ENCODE results near the gene CEPT1. TPM values are rescaled to one million over a fixed set of nuclear protein-coding genes. Genes with fewer than 3 reads are reported as not detected.

The CEPT1 gene
- total RNA-seq, 1 experiment from 2014 or later, result 33.0 TPM

GRCh38 chr1:111179968-111180533 is 40.0 kb downstream of the CEPT1 start:
- H3K18ac ChIP-seq (ENCODE audit: insufficient read length, low read depth, low read length), result no peak overlapping the region
- no peak overlapping the region for H2BK20ac ChIP-seq (ENCODE audit: low read depth, low read length, poor library complexity, severe bottlenecking)
- H3K14ac ChIP-seq (ENCODE audit: insufficient read depth, low read length), result no peak overlapping the region
- no peak overlapping the region for H2BK120ac ChIP-seq (ENCODE audit: low read depth, low read length, poor library complexity, severe bottlenecking)
- H3K23ac ChIP-seq (ENCODE audit: insufficient read length, low read depth, low read length), result no peak overlapping the region
- H3K4me2 ChIP-seq (ENCODE audit: insufficient read depth, insufficient read length, low read length), result no peak overlapping the region
- H4K20me1 ChIP-seq (ENCODE audit: control insufficient read depth, insufficient read depth, insufficient read length), result no peaks in the 10 kb centered on the region
- no peaks in the 10 kb centered on the region for H3K9me3 ChIP-seq (ENCODE audit: control insufficient read depth, low read depth, low read length)
- H3K79me2 ChIP-seq (ENCODE audit: insufficient read depth, low read length), result no peaks in the 10 kb centered on the region
- no peak overlapping the region for H2BK15ac ChIP-seq (ENCODE audit: low read depth, low read length)
- no peaks in the 10 kb centered on the region for H3K79me1 ChIP-seq (ENCODE audit: insufficient read depth, low read depth, low read length, poor library complexity, severe bottlenecking)
- no peaks in the 10 kb centered on the region for H3K4me1 ChIP-seq (ENCODE audit: insufficient read depth, low read length)
- H3K56ac ChIP-seq (ENCODE audit: insufficient read length, low read depth, low read length), result no peak overlapping the region
- H2BK5ac ChIP-seq (ENCODE audit: insufficient read length, low read length), result no peak overlapping the region
- no peaks in the 10 kb centered on the region for H3K23me2 ChIP-seq (ENCODE audit: insufficient read length, low read depth, low read length, poor library complexity, severe bottlenecking)
- Mint-ChIP-seq H3K27ac (no peak overlapping the region; a peak in 3 of 7 replicates), H3K36me3 (ENCODE audit: insufficient read depth in 1 of 3, low read depth in 3 of 3) (peaks cover 10 to 23% (median 20%) of the 10 kb centered on the region in 3 experiments; a peak in 6 of 7 replicates), H3K9me3 (no peaks in the 10 kb centered on the region), H3K27me3 (ENCODE audit: low read depth) (no peaks in the 10 kb centered on the region), H3K4me3 (no peak overlapping the region), H3K4me1 (no peaks in the 10 kb centered on the region)
- no peak overlapping the region for H3K27ac ChIP-seq (ENCODE audit: insufficient read length, low read depth, low read length)
- no peak overlapping the region for H2BK12ac ChIP-seq (ENCODE audit: insufficient read length, low read depth, low read length)
- DNase-seq, result no peak
- H3K9ac ChIP-seq (ENCODE audit: extremely low read depth, insufficient read length, low read length), result no peak overlapping the region
- H3T11ph ChIP-seq (ENCODE audit: low read length), result no peak overlapping the region
- no peaks in the 10 kb centered on the region for H3K27me3 ChIP-seq (ENCODE audit: insufficient read depth, low read length)
- TF ChIP-seq, protein P1, sequence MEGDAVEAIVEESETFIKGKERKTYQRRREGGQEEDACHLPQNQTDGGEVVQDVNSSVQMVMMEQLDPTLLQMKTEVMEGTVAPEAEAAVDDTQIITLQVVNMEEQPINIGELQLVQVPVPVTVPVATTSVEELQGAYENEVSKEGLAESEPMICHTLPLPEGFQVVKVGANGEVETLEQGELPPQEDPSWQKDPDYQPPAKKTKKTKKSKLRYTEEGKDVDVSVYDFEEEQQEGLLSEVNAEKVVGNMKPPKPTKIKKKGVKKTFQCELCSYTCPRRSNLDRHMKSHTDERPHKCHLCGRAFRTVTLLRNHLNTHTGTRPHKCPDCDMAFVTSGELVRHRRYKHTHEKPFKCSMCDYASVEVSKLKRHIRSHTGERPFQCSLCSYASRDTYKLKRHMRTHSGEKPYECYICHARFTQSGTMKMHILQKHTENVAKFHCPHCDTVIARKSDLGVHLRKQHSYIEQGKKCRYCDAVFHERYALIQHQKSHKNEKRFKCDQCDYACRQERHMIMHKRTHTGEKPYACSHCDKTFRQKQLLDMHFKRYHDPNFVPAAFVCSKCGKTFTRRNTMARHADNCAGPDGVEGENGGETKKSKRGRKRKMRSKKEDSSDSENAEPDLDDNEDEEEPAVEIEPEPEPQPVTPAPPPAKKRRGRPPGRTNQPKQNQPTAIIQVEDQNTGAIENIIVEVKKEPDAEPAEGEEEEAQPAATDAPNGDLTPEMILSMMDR (conservative IDR thresholded peaks at IDR 0.05), result no peak
- no peak overlapping the region for H2AFZ ChIP-seq (ENCODE audit: low read length)
- no peak overlapping the region for H4K5ac ChIP-seq (ENCODE audit: insufficient read length, low read depth, low read length)
- H4K8ac ChIP-seq (replicated peaks; ENCODE audit: insufficient read length, low read depth, low read length), result no peak overlapping the region
- no peak overlapping the region for H2AK5ac ChIP-seq (ENCODE audit: insufficient read length, low read length)
- no peak overlapping the region for H3K4ac ChIP-seq (ENCODE audit: low read depth, low read length)
- no peak overlapping the region for H4K91ac ChIP-seq (ENCODE audit: insufficient read length, low read depth, low read length)

All from H9 (cell line).